ENCODE measurements around the gene DDX25. TPM values are rescaled to one million over a fixed set of nuclear protein-coding genes. Genes with fewer than 3 reads are reported as not detected.

DDX25 gene
- total and polyA plus RNA-seq, 2 of the 8 experiments (the other 6 are each of a cell fraction or from before 2014, with no cell fraction given) = 17.6 to 17.9 TPM

- Histone ChIP-seq H3K14ac (ENCODE audit: insufficient read length) (no peak overlapping the region), H3K23me2 (ENCODE audit: low read depth, low read length) (no peaks in the 10 kb centered on the region), H2BK12ac (ENCODE audit: low read depth, low read length) (no peak overlapping the region), H2AK5ac (ENCODE audit: low read depth, low read length) (no peak overlapping the region), H2BK15ac (ENCODE audit: low read length) (no peak overlapping the region), H3K4me2 (ENCODE audit: insufficient read depth in 1 of 2, low read depth in 2 of 2, low read length in 2 of 2) (no peak overlapping the region), H4K5ac (ENCODE audit: insufficient read length, low read depth, low read length) (no peak overlapping the region), H3K23ac (ENCODE audit: insufficient read length) (no peak overlapping the region), H3K36me3 (ENCODE audit: control insufficient read depth in 2 of 4, insufficient read depth in 4 of 4, low read length in 3 of 4) (peaks cover 0 to 3% (median 0%) of the 10 kb centered on the region in 4 experiments; a peak in 1 of 8 replicates), H2BK120ac (replicated peaks; ENCODE audit: low read depth, low read length) (no peak overlapping the region), H3K9me3 (ENCODE audit: insufficient read depth in 2 of 2, low read depth in 1 of 2, low read length in 1 of 2) (no peaks in the 10 kb centered on the region), H2BK20ac (ENCODE audit: low read length) (no peak overlapping the region), H3K79me2 (ENCODE audit: control insufficient read depth in 1 of 2, insufficient read depth in 2 of 2, low read length in 2 of 2) (no peaks in the 10 kb centered on the region), H2AFZ (ENCODE audit: low read length) (no peak overlapping the region), H4K91ac (replicated peaks; ENCODE audit: insufficient read length, low read length) (no peak overlapping the region), H4K8ac (ENCODE audit: extremely low read depth, insufficient read depth, low read length) (no peak overlapping the region), H3K9ac (replicated peaks in 1 of 4; ENCODE audit: extremely low read depth in 1 of 4, low read depth in 3 of 4, low read length in 3 of 4) (no peak overlapping the region), H3K27ac (ENCODE audit: low read depth, low read length) (no peak overlapping the region), H3K56ac (replicated peaks; ENCODE audit: insufficient read length, low read depth, low read length) (no peak overlapping the region), H3K18ac (ENCODE audit: extremely low read depth, low read length) (no peak overlapping the region), H3K4me1 (replicated peaks in 1 of 4; ENCODE audit: control insufficient read depth in 3 of 4, insufficient read depth in 4 of 4, low read length in 3 of 4) (no peaks in the 10 kb centered on the region), H3K4me3 (ENCODE audit: extremely low read depth in 1 of 4, insufficient read depth in 2 of 4, low read depth in 3 of 4, low read length in 4 of 4) (no peak overlapping the region), H2BK5ac (ENCODE audit: low read depth, low read length) (no peak overlapping the region), H3K79me1 (ENCODE audit: low read depth, low read length) (no peaks in the 10 kb centered on the region), H3K27me3 (replicated peaks in 1 of 4; ENCODE audit: control insufficient read depth in 3 of 4, extremely low read depth in 1 of 4, insufficient read depth in 3 of 4, low read length in 3 of 4) (peaks cover 0 to 2% (median under 1%) of the 10 kb centered on the region in 4 experiments; a peak in 2 of 7 replicates), H4K20me1 (replicated peaks in 1 of 2; ENCODE audit: control insufficient read depth in 1 of 2, insufficient read depth in 2 of 2, low read length in 2 of 2) (no peaks in the 10 kb centered on the region), H3K4ac (replicated peaks; ENCODE audit: insufficient read length, low read depth, low read length) (no peak overlapping the region)
- ChIA-PET POLR2A (ENCODE audit: partially characterized antibody) (interaction anchor here (1.5 to 2.6 kb wide), 2 partner anchors 9 to 22 kb away, joined by 3 to 6 read pairs; partner anchors contain the start of gene HYLS1), CTCF (ENCODE audit: partially characterized antibody) (interaction anchor here (0.6 to 1.6 kb wide), 7 partner anchors 8 to 260 kb away, joined by 3 to 5 read pairs (median 3); no protein-coding TSS in a partner anchor)
- no peak for FAIRE-seq
- WGBS, 2 experiments (ENCODE audit: extremely low coverage in 1 of 2, insufficient coverage in 1 of 2, insufficient read length in 1 of 2, insufficient replicate concordance in 2 of 2, low coverage in 1 of 2, low lambda C conversion rate in 2 of 2, missing lambda C conversion rate in 1 of 2) = 89% methylated on average over 8 of the region's 8 CpGs; no CpG with 5 or more reads in 1 of the 2 experiments
- DNase-seq (ENCODE audit: low read depth in 1 of 2, low spot score in 2 of 2) = no peak
- no peak for TF ChIP-seq POLR2AphosphoS5 (IDR thresholded peaks at IDR 0.05; ENCODE audit: low read depth, low read length)
- no peak for TF ChIP-seq ATF2 (IDR thresholded peaks at IDR 0.05; ENCODE audit: low read length)
- no peak for TF ChIP-seq ZNF274 (IDR thresholded peaks at IDR 0.05; ENCODE audit: borderline replicate concordance, extremely low read depth, low read length)
- TF ChIP-seq SP2 (IDR thresholded peaks at IDR 0.05; ENCODE audit: low read length) = no peak
- no peak for TF ChIP-seq ATF3 (IDR thresholded peaks at IDR 0.05; ENCODE audit: insufficient read depth, low read depth, low read length)
- TF ChIP-seq CBX8 (IDR thresholded peaks at IDR 0.05; ENCODE audit: borderline replicate concordance, low read depth, low read length) = no peak
- no peak for TF ChIP-seq RAD21 (IDR thresholded peaks at IDR 0.05 in 1 of 2, conservative IDR thresholded peaks at IDR 0.05 in 1 of 2; ENCODE audit: low read depth in 2 of 2, low read length in 2 of 2)
- TF ChIP-seq JUN (IDR thresholded peaks at IDR 0.05; ENCODE audit: low read depth, low read length) = no peak
- TF ChIP-seq GTF2F1 (IDR thresholded peaks at IDR 0.05; ENCODE audit: borderline replicate concordance, low read depth, low read length) = no peak
- TF ChIP-seq NRF1 (IDR thresholded peaks at IDR 0.05; ENCODE audit: low read depth, low read length) = no peak
- TF ChIP-seq SP1 (IDR thresholded peaks at IDR 0.05; ENCODE audit: low read depth, low read length) = no peak
Measured at GRCh38 chr11:125910226-125910849, 6.0 kb downstream of the DDX25 start.
